Tibial nerve (tissue), 4 donors: Measurements from ENCODE around the gene BBIP1. TPM values are rescaled to one million over a fixed set of nuclear protein-coding genes. Genes with fewer than 3 reads are reported as not detected.
A peak's percentile ranks its signal among the peaks of the same experiment; 100 is the strongest.

Experiments
- DNase-seq, 2 donors: peaks; one replicate each; pipeline ENCODE4 v3.0.0-alpha.2; 2019; ENCODE audit warnings: low spot score in 2 of 2
- H3K27ac ChIP-seq, 4 donors: fragments of 200-600 bp; sonication (generic) in 3 of 4; one replicate each; pipeline ENCODE4 v1.5.1; 2017 to 2019; ENCODE audit warnings: mild to moderate bottlenecking in 1 of 4
- H3K27me3 ChIP-seq, 2 donors: fragments of 200-600 bp; sonication (generic) in 1 of 2; one replicate each; pipeline versions ENCODE4 v1.5.1 to v1.6.0; 2017 to 2019
- H3K36me3 ChIP-seq, 3 donors: fragments of 200-600 bp; sonication (generic); one replicate each; pipeline ENCODE4 v1.5.1; 2018 to 2019
- H3K4me1 ChIP-seq, 4 donors: fragments of 200-600 bp; sonication (generic) in 3 of 4; one replicate each; pipeline ENCODE4 v1.5.1; 2017 to 2019
- H3K4me3 ChIP-seq, 4 donors: fragments of 200-600 bp; sonication (generic) in 3 of 4; one replicate each; pipeline ENCODE4 v1.5.1; 2017 to 2019; ENCODE audit warnings: mild to moderate bottlenecking in 1 of 4, moderate library complexity in 1 of 4
- H3K9me3 ChIP-seq, 4 donors: fragments of 200-600 bp; sonication (generic) in 3 of 4; one replicate each; pipeline ENCODE4 v1.5.1; 2017 to 2019
- EP300 ChIP-seq, 2 donors: sonication (generic); formaldehyde crosslinking; IDR thresholded peaks; one replicate each; pipeline ENCODE4 v1.6.1; 2017; ENCODE audit warnings: antibody characterized with exemption in 2 of 2, mild to moderate bottlenecking in 1 of 2
- POLR2A ChIP-seq, 2 donors: fragments of 450-650 bp; IDR thresholded peaks; one replicate each; pipeline ENCODE4 v1.6.1; 2017; ENCODE audit warnings: antibody characterized with exemption in 2 of 2, mild to moderate bottlenecking in 2 of 2, moderate library complexity in 2 of 2
- WGBS, 2 donors: methylation state at CpG; one replicate each; pipeline ENCODE4 v1.1.5; 2018; 5-methylcytosine and 5-hydroxymethylcytosine counted together
- total RNA-seq, 4 donors: library from RNA; depleted of rRNA; stranded (reverse); fragments of >200 nt; gene quantifications; one replicate each; pipeline ENCODE4 v1.1.0, GENCODE V29; 2016
- TF ChIP-seq, protein P1 (sequence below), 5 experiments: fragments of 200-600 bp in 3 of 5; fragments of 450-650 bp in 2 of 5; sonication (generic) in 3 of 5; IDR thresholded peaks; one replicate each; pipeline ENCODE4 v1.5.1; 2016 to 2019; ENCODE audit warnings: antibody characterized with exemption in 5 of 5, mild to moderate bottlenecking in 3 of 5, moderate library complexity in 2 of 5

BBIP1 gene
- total RNA-seq: 10 to 100 TPM; 25.2 to 37.0 (median 33.9) TPM

- peak in 1 of 2 donors; percentile 98 for DNase-seq
- H3K4me3 ChIP-seq: peak within 1 kb of the TSS; percentile 73 to 97 (median 96)
- 0 to 1% methylated on average over 36 to 40 of the region's 40 CpGs for WGBS, 2 donors
- H3K9me3 ChIP-seq: no peaks in the 10 kb centered on the region
- H3K36me3 ChIP-seq: no peaks in the 10 kb centered on the region
- TF ChIP-seq EP300 (IDR thresholded peaks at IDR 0.05): peak; percentile 35 to 95
- TF ChIP-seq, protein P1, sequence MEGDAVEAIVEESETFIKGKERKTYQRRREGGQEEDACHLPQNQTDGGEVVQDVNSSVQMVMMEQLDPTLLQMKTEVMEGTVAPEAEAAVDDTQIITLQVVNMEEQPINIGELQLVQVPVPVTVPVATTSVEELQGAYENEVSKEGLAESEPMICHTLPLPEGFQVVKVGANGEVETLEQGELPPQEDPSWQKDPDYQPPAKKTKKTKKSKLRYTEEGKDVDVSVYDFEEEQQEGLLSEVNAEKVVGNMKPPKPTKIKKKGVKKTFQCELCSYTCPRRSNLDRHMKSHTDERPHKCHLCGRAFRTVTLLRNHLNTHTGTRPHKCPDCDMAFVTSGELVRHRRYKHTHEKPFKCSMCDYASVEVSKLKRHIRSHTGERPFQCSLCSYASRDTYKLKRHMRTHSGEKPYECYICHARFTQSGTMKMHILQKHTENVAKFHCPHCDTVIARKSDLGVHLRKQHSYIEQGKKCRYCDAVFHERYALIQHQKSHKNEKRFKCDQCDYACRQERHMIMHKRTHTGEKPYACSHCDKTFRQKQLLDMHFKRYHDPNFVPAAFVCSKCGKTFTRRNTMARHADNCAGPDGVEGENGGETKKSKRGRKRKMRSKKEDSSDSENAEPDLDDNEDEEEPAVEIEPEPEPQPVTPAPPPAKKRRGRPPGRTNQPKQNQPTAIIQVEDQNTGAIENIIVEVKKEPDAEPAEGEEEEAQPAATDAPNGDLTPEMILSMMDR (IDR thresholded peaks at IDR 0.05): peak in 2 of 5 experiments; percentile 25 to 31
- TF ChIP-seq POLR2A (IDR thresholded peaks at IDR 0.05): peak in 1 of 2 donors; percentile 39
- peak within 1 kb of the TSS; percentile 96 to 100 (median 98) for H3K27ac ChIP-seq
- H3K4me1 ChIP-seq: peaks cover 5 to 43% (median 22%) of the 10 kb centered on the region in 4 donors
- no peaks in the 10 kb centered on the region for H3K27me3 ChIP-seq
Observed at GRCh38 chr10:110918643-110919348, at the start of gene BBIP1. TSS of gene BBIP1 (minus strand) at chr10:110919180. CDS start at chr10:110918157, 1,023 bp downstream.

- H3K4me3 ChIP-seq: no peak overlapping the region
- H3K27me3 ChIP-seq: no peaks in the 10 kb centered on the region
- H3K27ac ChIP-seq: no peak overlapping the region
- no peaks in the 10 kb centered on the region for H3K9me3 ChIP-seq
- no peaks in the 10 kb centered on the region for H3K36me3 ChIP-seq
- H3K4me1 ChIP-seq: peaks cover 0 to 38% (median 5%) of the 10 kb centered on the region in 4 donors
- 0% methylated on average over 1 of the region's 1 CpG for WGBS, 2 donors
- TF ChIP-seq EP300 (IDR thresholded peaks at IDR 0.05): no peak
- TF ChIP-seq POLR2A (IDR thresholded peaks at IDR 0.05): no peak
- TF ChIP-seq, protein P1 (IDR thresholded peaks at IDR 0.05): no peak
- no peak for DNase-seq
Observed at GRCh38 chr10:110967645-110968044, 48.7 kb upstream of the BBIP1 start.

GRCh38 chr10:110967009-110967630, 48.1 kb upstream of the BBIP1 start:
- H3K4me3 ChIP-seq: no peak overlapping the region
- H3K36me3 ChIP-seq: no peaks in the 10 kb centered on the region
- DNase-seq: no peak
- no peak for TF ChIP-seq POLR2A (IDR thresholded peaks at IDR 0.05)
- no peak for TF ChIP-seq EP300 (IDR thresholded peaks at IDR 0.05)
- TF ChIP-seq, protein P1 (IDR thresholded peaks at IDR 0.05): no peak
- no peaks in the 10 kb centered on the region for H3K9me3 ChIP-seq
- H3K27ac ChIP-seq: no peak overlapping the region
- peaks cover 0 to 42% (median 5%) of the 10 kb centered on the region in 4 donors for H3K4me1 ChIP-seq
- 71 to 72% methylated on average over 3 of the region's 3 CpGs for WGBS, 2 donors
- no peaks in the 10 kb centered on the region for H3K27me3 ChIP-seq

- TF ChIP-seq, protein P1 (IDR thresholded peaks at IDR 0.05): no peak
- TF ChIP-seq EP300 (IDR thresholded peaks at IDR 0.05) (no peak), POLR2A (IDR thresholded peaks at IDR 0.05) (no peak)
- 70 to 72% methylated on average over 1 of the region's 1 CpG for WGBS, 2 donors
- H3K4me1 ChIP-seq: peaks cover 0 to 42% (median 5%) of the 10 kb centered on the region in 4 donors
Observed at GRCh38 chr10:110966146-110966545, 47.2 kb upstream of the BBIP1 start.

GRCh38 chr10:110965216-110965615, 46.2 kb upstream of the BBIP1 start:
- Histone ChIP-seq H3K4me1 (peaks cover 0 to 46% (median 5%) of the 10 kb centered on the region in 4 donors), H3K27ac (no peak overlapping the region), H3K36me3 (no peaks in the 10 kb centered on the region), H3K27me3 (no peaks in the 10 kb centered on the region), H3K9me3 (no peaks in the 10 kb centered on the region), H3K4me3 (no peak overlapping the region)
- TF ChIP-seq, protein P1 (IDR thresholded peaks at IDR 0.05): no peak
- TF ChIP-seq POLR2A (IDR thresholded peaks at IDR 0.05) (no peak), EP300 (IDR thresholded peaks at IDR 0.05) (no peak)
- DNase-seq: no peak

More at GRCh38 chr10:110966146-110966545, 47.2 kb upstream of the BBIP1 start:
- Histone ChIP-seq H3K4me3 (no peak overlapping the region), H3K27me3 (no peaks in the 10 kb centered on the region), H3K9me3 (no peaks in the 10 kb centered on the region), H3K27ac (no peak overlapping the region), H3K36me3 (no peaks in the 10 kb centered on the region)
- no peak for DNase-seq
